ENCODE results near the gene RPTOR. TPM values are rescaled to one million over a fixed set of nuclear protein-coding genes. Genes with fewer than 3 reads are reported as not detected.

RPTOR gene
- total and polyA plus RNA-seq, 4 experiments from 2014 or later, result 2.4 to 51.8 (median 29.6) TPM

DNA sequence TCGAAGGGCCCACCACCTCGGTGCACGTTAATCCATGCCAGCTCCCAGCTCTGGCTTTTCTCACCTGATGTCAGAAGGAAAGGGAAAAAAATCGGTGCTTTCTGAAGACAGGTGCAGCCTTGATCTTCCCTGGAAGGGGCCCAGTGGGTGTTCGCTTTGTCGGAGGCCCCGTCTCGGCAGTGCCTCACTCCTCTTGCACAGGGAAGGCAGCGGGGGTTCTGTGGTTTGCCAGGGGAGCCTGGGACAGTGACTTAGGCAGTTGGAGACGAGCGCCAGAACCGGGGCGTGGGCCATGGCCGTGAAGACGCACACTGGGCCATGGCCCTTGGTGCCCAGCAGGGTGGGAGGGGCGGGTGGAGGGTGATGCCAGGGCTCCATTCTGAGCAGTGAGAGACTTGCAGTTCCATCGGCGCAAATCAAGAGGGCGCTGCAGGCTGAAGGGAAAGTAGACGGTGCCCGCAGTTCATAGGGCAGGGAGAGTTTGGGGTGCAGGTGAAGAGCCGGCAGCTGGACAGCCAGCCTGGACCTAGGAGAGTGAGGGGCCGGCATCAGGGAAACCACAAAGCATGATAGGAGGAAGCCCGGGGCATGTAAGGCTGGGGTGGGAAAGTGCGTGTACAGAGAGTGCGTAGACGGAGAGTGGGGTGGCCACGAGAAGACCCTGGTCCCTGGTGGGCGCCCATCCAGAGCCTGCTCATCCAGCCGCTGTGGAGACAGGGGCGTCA lies 345.7 kb downstream of the RPTOR start:
- Histone ChIP-seq H3K4me3 (ENCODE audit: low read length in 2 of 2) (peak overlapping the region in 1 of 2 donors; percentile 54), H3K36me3 (ENCODE audit: insufficient read depth, low read length) (peaks cover 6% of the 10 kb centered on the region), H3K9me3 (ENCODE audit: control insufficient read depth in 1 of 2, low read length in 2 of 2) (no peaks in the 10 kb centered on the region), H3K4me1 (ENCODE audit: insufficient read depth, low read length) (peaks cover 50% of the 10 kb centered on the region), H3K27ac (ENCODE audit: low read depth, low read length) (peak overlapping the region; percentile 85), H3K27me3 (ENCODE audit: insufficient read depth, low read length) (no peaks in the 10 kb centered on the region)
- CTCF ChIA-PET (ENCODE audit: partially characterized antibody), result interaction anchor here (1.0 to 2.5 kb wide), 3 partner anchors 8 to 10 kb away, joined by 3 to 9 read pairs (median 3); no protein-coding TSS in a partner anchor
- DNase-seq, result peak in 1 of 5 donors; percentile 77
- intact Hi-C loops (cut with micrococcal nuclease), result loop anchor here (2.0 to 10.0 kb wide), 3 partner anchors 48 to 226 kb away; no protein-coding TSS in a partner anchor
- peak overlapping the region; percentile 63 to 92 (median 84) for H3K4me3 Mint-ChIP-seq
- H3K27ac Mint-ChIP-seq, result peak overlapping the region; percentile 93 to 98 (median 96)
- peaks cover 33 to 73% (median 48%) of the 10 kb centered on the region in 4 donors for H3K4me1 Mint-ChIP-seq
- POLR2A ChIA-PET (ENCODE audit: partially characterized antibody), result interaction anchor here (1.0 to 1.7 kb wide), 7 partner anchors 9 to 436 kb away, joined by 4 to 10 read pairs (median 5); no protein-coding TSS in a partner anchor
- peaks cover 0 to 3% (median 0%) of the 10 kb centered on the region in 8 donors for H3K9me3 Mint-ChIP-seq
- no peaks in the 10 kb centered on the region for H3K27me3 Mint-ChIP-seq
- peaks cover 32 to 45% of the 10 kb centered on the region in 2 donors for H3K36me3 Mint-ChIP-seq

- intact Hi-C loops (cut with micrococcal nuclease), result loop anchor here (1.0 to 10.0 kb wide), 4 partner anchors 20 to 226 kb away; no protein-coding TSS in a partner anchor
- no peaks in the 10 kb centered on the region for H3K27me3 ChIP-seq (ENCODE audit: insufficient read depth, low read length)
- ChIA-PET CTCF (ENCODE audit: partially characterized antibody) (interaction anchor here (1.0 to 1.3 kb wide), 3 partner anchors 8 to 467 kb away, joined by 3 to 4 read pairs (median 3); no protein-coding TSS in a partner anchor), POLR2A (ENCODE audit: partially characterized antibody) (interaction anchor here (1.0 to 2.1 kb wide), 14 partner anchors 8 to 133 kb away, joined by 3 to 18 read pairs (median 6); no protein-coding TSS in a partner anchor)
- H3K27ac Mint-ChIP-seq, result peak overlapping the region; percentile 93 to 98 (median 96)
- H3K36me3 ChIP-seq (ENCODE audit: insufficient read depth, low read length), result peaks cover 6% of the 10 kb centered on the region
- peaks cover 50% of the 10 kb centered on the region for H3K4me1 ChIP-seq (ENCODE audit: insufficient read depth, low read length)
- H3K4me3 Mint-ChIP-seq, result peak overlapping the region; percentile 78 to 92 (median 84)
- peaks cover 34 to 44% of the 10 kb centered on the region in 2 donors for H3K36me3 Mint-ChIP-seq
- H3K4me1 Mint-ChIP-seq, result peaks cover 33 to 73% (median 51%) of the 10 kb centered on the region in 4 donors
- peak overlapping the region; percentile 85 for H3K27ac ChIP-seq (ENCODE audit: low read depth, low read length)
- peak overlapping the region in 1 of 2 donors; percentile 54 for H3K4me3 ChIP-seq (ENCODE audit: low read length in 2 of 2)
- H3K9me3 Mint-ChIP-seq, result peaks cover 0 to 3% (median 0%) of the 10 kb centered on the region in 8 donors
- DNase-seq, result no peak
- H3K27me3 Mint-ChIP-seq, result no peaks in the 10 kb centered on the region
- no peaks in the 10 kb centered on the region for H3K9me3 ChIP-seq (ENCODE audit: control insufficient read depth in 1 of 2, low read length in 2 of 2)
Observed at GRCh38 chr17:80890921-80891396, 346.3 kb downstream of the RPTOR start.

DNA sequence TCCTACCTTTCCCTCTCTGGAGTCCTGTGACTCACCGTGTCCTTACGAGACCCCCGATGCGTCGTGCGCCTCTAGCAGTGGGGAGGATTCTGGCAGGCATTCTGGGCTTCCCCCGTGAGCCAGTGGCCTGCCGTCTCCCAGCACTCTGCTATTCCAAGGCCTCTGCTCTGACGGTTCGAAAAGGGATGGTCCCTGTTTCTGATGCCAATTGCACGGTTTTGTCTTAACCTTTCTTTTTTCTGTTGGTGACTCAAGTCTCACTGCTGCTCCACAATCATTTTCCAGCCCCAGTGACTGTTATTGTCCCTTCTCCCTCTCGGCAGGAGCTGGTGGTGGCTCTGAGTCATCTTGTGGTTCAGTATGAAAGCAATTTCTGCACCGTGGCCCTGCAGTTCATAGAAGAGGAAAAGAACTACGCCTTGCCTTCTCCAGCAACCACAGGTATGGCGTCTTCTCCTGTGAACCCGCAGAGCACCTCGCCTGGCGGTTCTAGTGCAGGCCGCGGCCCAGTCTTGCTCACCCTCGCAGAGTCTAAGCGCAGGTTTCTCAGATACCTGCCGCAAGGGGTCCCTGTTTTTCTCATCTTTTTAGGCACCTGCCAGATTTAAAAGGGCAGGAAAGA lies 346.9 kb downstream of the RPTOR start:
- Mint-ChIP-seq H3K4me1 (peaks cover 33 to 71% (median 51%) of the 10 kb centered on the region in 4 donors), H3K27me3 (no peaks in the 10 kb centered on the region), H3K4me3 (peak overlapping the region; percentile 78 to 92 (median 84)), H3K36me3 (peaks cover 31 to 41% of the 10 kb centered on the region in 2 donors), H3K9me3 (peaks cover 0 to 3% (median 0%) of the 10 kb centered on the region in 8 donors), H3K27ac (peak overlapping the region; percentile 93 to 98 (median 96))
- intact Hi-C loops (cut with micrococcal nuclease), result loop anchor here (1.0 to 10.0 kb wide), 4 partner anchors 20 to 227 kb away; no protein-coding TSS in a partner anchor
- H3K27me3 ChIP-seq (ENCODE audit: insufficient read depth, low read length), result no peaks in the 10 kb centered on the region
- POLR2A ChIA-PET (ENCODE audit: partially characterized antibody), result interaction anchor here (0.7 to 2.3 kb wide), 23 partner anchors 8 to 474 kb away, joined by 3 to 18 read pairs (median 6); no protein-coding TSS in a partner anchor
- CTCF ChIA-PET (ENCODE audit: partially characterized antibody), result interaction anchor here (1.0 to 1.3 kb wide), 5 partner anchors 7 to 467 kb away, joined by 3 to 4 read pairs (median 3); no protein-coding TSS in a partner anchor
- H3K9me3 ChIP-seq (ENCODE audit: control insufficient read depth in 1 of 2, low read length in 2 of 2), result no peaks in the 10 kb centered on the region
- H3K4me1 ChIP-seq (ENCODE audit: insufficient read depth, low read length), result peaks cover 50% of the 10 kb centered on the region
- peaks cover 2% of the 10 kb centered on the region for H3K36me3 ChIP-seq (ENCODE audit: insufficient read depth, low read length)
- DNase-seq, result peak; percentile 77 to 96 (median 82)
- H3K4me3 ChIP-seq (ENCODE audit: low read length in 2 of 2), result peak overlapping the region in 1 of 2 donors; percentile 54
- H3K27ac ChIP-seq (ENCODE audit: low read depth, low read length), result peak overlapping the region; percentile 85

GRCh38 chr17:80892019-80892855 lies 347.6 kb downstream of the RPTOR start:
- Histone ChIP-seq H3K27me3 (ENCODE audit: insufficient read depth, low read length) (no peaks in the 10 kb centered on the region), H3K9me3 (ENCODE audit: control insufficient read depth in 1 of 2, low read length in 2 of 2) (no peaks in the 10 kb centered on the region), H3K4me3 (ENCODE audit: low read length in 2 of 2) (peak overlapping the region in 1 of 2 donors; percentile 17), H3K36me3 (ENCODE audit: insufficient read depth, low read length) (peaks cover 2% of the 10 kb centered on the region), H3K27ac (ENCODE audit: low read depth, low read length) (peak overlapping the region; percentile 85), H3K4me1 (ENCODE audit: insufficient read depth, low read length) (peaks cover 50% of the 10 kb centered on the region)
- CTCF ChIA-PET (ENCODE audit: partially characterized antibody), result interaction anchor here (1.0 to 1.3 kb wide), 4 partner anchors 27 to 468 kb away, joined by 3 to 4 read pairs (median 4); no protein-coding TSS in a partner anchor
- H3K9me3 Mint-ChIP-seq, result peaks cover 0 to 3% (median 0%) of the 10 kb centered on the region in 8 donors
- H3K27me3 Mint-ChIP-seq, result no peaks in the 10 kb centered on the region
- DNase-seq, result peak; percentile 74 to 98 (median 82)
- H3K4me3 Mint-ChIP-seq, result peak overlapping the region; percentile 55 to 92 (median 84)
- POLR2A ChIA-PET (ENCODE audit: partially characterized antibody), result interaction anchor here (0.7 to 2.3 kb wide), 24 partner anchors 9 to 475 kb away, joined by 3 to 18 read pairs (median 6); no protein-coding TSS in a partner anchor
- peaks cover 34 to 38% of the 10 kb centered on the region in 2 donors for H3K36me3 Mint-ChIP-seq
- peaks cover 33 to 71% (median 51%) of the 10 kb centered on the region in 4 donors for H3K4me1 Mint-ChIP-seq
- intact Hi-C loops (cut with micrococcal nuclease), result loop anchor here (5.0 to 10.0 kb wide), 2 partner anchors 130 to 227 kb away; no protein-coding TSS in a partner anchor
- H3K27ac Mint-ChIP-seq, result peak overlapping the region; percentile 93 to 98 (median 96)

DNA sequence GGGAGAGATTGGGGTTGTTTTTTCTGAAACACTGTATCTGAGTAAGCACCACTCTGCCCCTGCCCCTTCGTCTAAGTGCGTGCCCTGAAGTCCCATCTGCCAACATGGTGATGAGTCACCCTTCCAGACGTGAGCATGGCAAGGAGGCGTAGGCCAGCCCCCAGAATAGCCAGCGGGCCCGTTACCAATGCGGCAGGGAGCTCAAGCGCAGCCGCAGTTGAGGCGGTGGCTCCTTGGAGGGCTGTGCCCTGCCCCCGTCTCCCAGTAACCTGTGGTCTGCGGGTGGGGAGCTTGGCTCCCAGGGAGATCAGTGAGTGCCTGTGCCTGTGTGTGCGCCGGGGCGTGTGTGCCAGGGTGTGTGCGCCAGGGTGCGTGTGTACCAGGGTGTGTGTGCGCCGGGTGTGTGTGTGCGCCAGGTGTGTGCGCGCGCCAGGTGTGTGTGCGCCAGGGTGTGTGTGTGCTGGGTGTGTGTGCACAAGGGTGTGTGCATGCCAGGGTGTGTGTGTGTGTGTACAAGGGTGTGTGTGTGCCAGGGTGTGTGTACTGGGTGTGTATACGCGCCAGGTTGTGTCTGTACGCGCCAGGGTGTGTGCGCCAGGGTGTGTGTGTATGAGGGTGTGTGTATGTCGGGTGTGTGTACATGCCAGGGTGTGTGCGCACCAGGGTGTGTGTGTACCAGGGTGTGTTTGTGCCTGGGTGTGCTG lies 348.4 kb downstream of the RPTOR start:
- intact Hi-C loops (cut with micrococcal nuclease), result loop anchor here (5.0 to 10.0 kb wide), 2 partner anchors 131 to 228 kb away; no protein-coding TSS in a partner anchor
- peaks cover 33 to 75% (median 54%) of the 10 kb centered on the region in 4 donors for H3K4me1 Mint-ChIP-seq
- peaks cover 35 to 44% of the 10 kb centered on the region in 2 donors for H3K36me3 Mint-ChIP-seq
- peak overlapping the region in 7 of 8 donors; percentile 47 to 92 (median 86) for H3K4me3 Mint-ChIP-seq
- no peaks in the 10 kb centered on the region for H3K27me3 Mint-ChIP-seq
- Histone ChIP-seq H3K9me3 (ENCODE audit: control insufficient read depth in 1 of 2, low read length in 2 of 2) (no peaks in the 10 kb centered on the region), H3K4me3 (ENCODE audit: low read length in 2 of 2) (peak overlapping the region in 1 of 2 donors; percentile 17), H3K4me1 (ENCODE audit: insufficient read depth, low read length) (peaks cover 50% of the 10 kb centered on the region), H3K36me3 (ENCODE audit: insufficient read depth, low read length) (peaks cover 2% of the 10 kb centered on the region), H3K27ac (ENCODE audit: low read depth, low read length) (peak overlapping the region; percentile 85), H3K27me3 (ENCODE audit: insufficient read depth, low read length) (no peaks in the 10 kb centered on the region)
- ChIA-PET POLR2A (ENCODE audit: partially characterized antibody) (interaction anchor here (0.8 to 2.3 kb wide), 12 partner anchors 13 to 861 kb away, joined by 4 to 18 read pairs (median 8); no protein-coding TSS in a partner anchor), CTCF (ENCODE audit: partially characterized antibody) (interaction anchor here (1.0 kb wide), 1 partner anchor 28 kb away, joined by 3 read pairs; no protein-coding TSS in a partner anchor)
- DNase-seq, result peak in 2 of 5 donors; percentile 25 to 83
- H3K9me3 Mint-ChIP-seq, result peaks cover 0 to 3% (median 0%) of the 10 kb centered on the region in 8 donors
- H3K27ac Mint-ChIP-seq, result peak overlapping the region; percentile 93 to 98 (median 96)

All from CD4-positive, alpha-beta memory T cell (primary cell).